Activated CD8-positive, alpha-beta T cell treated with anti-CD3 and anti-CD28 coated beads for 36 hours (primary cell): ENCODE results near the gene TXLNA. TPM values are rescaled to one million over a fixed set of nuclear protein-coding genes. Genes with fewer than 3 reads are reported as not detected.
A peak's percentile ranks its signal among the peaks of the same experiment; 100 is the strongest.

ENCODE experiments used
- ATAC-seq: fragments of 200-7000 bp; cut with Tn5 transposase; one replicate; pipeline ENCODE4 v1.10.0; 2021; ENCODE audit warnings: mild to moderate bottlenecking, moderate library complexity
- CTCF ChIA-PET: fragments of 350-600 bp; sonication (Branson Sonifier 250); formaldehyde crosslinking; loops from one replicate; lab custom pipeline; 2021; ENCODE audit warnings: antibody characterized with exemption; lab: Charles Lee
- POLR2A ChIA-PET: fragments of 350-600 bp; sonication (Branson Sonifier 250); formaldehyde crosslinking; loops from one replicate; lab custom pipeline; 2021; ENCODE audit warnings: antibody characterized with exemption; lab: Charles Lee
- DNase-seq: peaks from one replicate; pipeline ENCODE4 v3.0.0-alpha.2; 2020
- H3K27ac Mint-ChIP-seq: one replicate; pipeline ENCODE4 v1.8.0; 2021; ENCODE audit warnings: mild to moderate bottlenecking, mixed read lengths
- H3K27me3 Mint-ChIP-seq: one replicate; pipeline ENCODE4 v1.8.0; 2021; ENCODE audit warnings: mixed read lengths
- H3K36me3 Mint-ChIP-seq: one replicate; pipeline ENCODE4 v1.8.0; 2021; ENCODE audit warnings: low read depth, mixed read lengths
- H3K4me1 Mint-ChIP-seq: one replicate; pipeline ENCODE4 v1.8.0; 2021; ENCODE audit warnings: low read depth, mixed read lengths
- H3K4me3 Mint-ChIP-seq: one replicate; pipeline ENCODE4 v1.8.0; 2021; ENCODE audit warnings: mild to moderate bottlenecking, moderate library complexity, mixed read lengths
- H3K9me3 Mint-ChIP-seq: one replicate; pipeline ENCODE4 v1.8.0; 2021; ENCODE audit warnings: mixed read lengths
- intact Hi-C: fragments of 100-400 bp; cut with micrococcal nuclease; formaldehyde crosslinking; loops from one replicate; pipeline ENCODE4 v1.10.0; 2022
- total RNA-seq, 2 experiments: library from RNA; stranded (reverse); gene quantifications; one replicate each; pipeline ENCODE4 v1.2.3, GENCODE V29; 2021
- TF ChIP-seq, protein P1 (sequence below): fragments of 200-600 bp; IDR thresholded peaks from one replicate; pipeline ENCODE4 v1.8.0; 2022; ENCODE audit warnings: antibody characterized with exemption, mild to moderate bottlenecking

TXLNA gene
- total RNA-seq, 2 experiments from 2014 or later, result 71.5 to 73.3 TPM

DNA sequence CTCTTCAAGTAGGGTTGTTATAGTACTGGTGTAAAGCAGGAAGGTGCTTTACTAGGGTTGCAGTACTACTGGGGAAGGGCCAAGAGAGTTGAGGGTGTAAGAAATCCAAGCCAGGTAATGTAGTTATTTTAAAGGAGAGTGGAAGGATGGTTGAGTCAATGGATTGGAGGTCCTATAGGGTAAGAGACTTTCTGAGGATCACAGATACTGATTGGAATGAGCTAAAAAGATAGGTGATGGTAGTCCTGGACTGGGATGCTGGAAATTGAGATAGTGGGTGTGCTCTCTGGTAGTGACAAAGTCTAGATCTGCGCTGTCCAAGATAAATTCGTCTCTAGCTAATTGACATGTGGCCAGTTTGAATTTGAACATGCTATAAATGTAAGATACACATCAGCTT lies 7.0 kb downstream of the TXLNA start:
- Mint-ChIP-seq H3K36me3 (peaks cover 74% of the 10 kb centered on the region), H3K4me3 (peak overlapping the region; percentile 48), H3K27ac (peak overlapping the region; percentile 98), H3K4me1 (peaks cover 41% of the 10 kb centered on the region), H3K9me3 (no peaks in the 10 kb centered on the region), H3K27me3 (no peaks in the 10 kb centered on the region)
- DNase-seq (no peak), ATAC-seq (no peak)
- intact Hi-C loops, result no loop called here
- TF ChIP-seq, protein P1, sequence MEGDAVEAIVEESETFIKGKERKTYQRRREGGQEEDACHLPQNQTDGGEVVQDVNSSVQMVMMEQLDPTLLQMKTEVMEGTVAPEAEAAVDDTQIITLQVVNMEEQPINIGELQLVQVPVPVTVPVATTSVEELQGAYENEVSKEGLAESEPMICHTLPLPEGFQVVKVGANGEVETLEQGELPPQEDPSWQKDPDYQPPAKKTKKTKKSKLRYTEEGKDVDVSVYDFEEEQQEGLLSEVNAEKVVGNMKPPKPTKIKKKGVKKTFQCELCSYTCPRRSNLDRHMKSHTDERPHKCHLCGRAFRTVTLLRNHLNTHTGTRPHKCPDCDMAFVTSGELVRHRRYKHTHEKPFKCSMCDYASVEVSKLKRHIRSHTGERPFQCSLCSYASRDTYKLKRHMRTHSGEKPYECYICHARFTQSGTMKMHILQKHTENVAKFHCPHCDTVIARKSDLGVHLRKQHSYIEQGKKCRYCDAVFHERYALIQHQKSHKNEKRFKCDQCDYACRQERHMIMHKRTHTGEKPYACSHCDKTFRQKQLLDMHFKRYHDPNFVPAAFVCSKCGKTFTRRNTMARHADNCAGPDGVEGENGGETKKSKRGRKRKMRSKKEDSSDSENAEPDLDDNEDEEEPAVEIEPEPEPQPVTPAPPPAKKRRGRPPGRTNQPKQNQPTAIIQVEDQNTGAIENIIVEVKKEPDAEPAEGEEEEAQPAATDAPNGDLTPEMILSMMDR, result no peak
- ChIA-PET CTCF (interaction anchor here (1.4 kb wide), 1 partner anchor 30 kb away, joined by 3 read pairs; no protein-coding TSS in a partner anchor), POLR2A (interaction anchor here (0.7 to 3.1 kb wide), 4 partner anchors 12 to 77 kb away, joined by 3 to 25 read pairs (median 4); partner anchors contain the start of genes CCDC28B and IQCC)

DNA sequence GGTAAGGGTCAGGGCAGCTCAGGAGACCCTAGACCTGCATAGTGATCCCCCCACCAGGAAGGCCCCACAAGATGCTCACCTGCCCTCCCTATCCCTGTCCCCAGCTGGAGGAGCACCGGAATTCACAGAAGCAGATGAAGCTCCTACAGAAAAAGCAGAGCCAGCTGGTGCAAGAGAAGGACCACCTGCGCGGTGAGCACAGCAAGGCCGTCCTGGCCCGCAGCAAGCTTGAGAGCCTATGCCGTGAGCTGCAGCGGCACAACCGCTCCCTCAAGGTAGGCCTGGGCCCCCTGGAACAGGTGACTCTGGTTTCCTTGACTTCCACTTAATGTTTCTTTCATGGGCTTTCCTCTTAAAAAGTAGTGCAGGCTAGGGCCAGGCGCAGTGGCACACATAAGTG lies 8.4 kb downstream of the TXLNA start:
- H3K36me3 Mint-ChIP-seq, result peaks cover 75% of the 10 kb centered on the region
- DNase-seq (no peak), ATAC-seq (no peak)
- CTCF ChIA-PET, result no interaction called here
- POLR2A ChIA-PET, result interaction anchor here (3.1 kb wide), 1 partner anchor 11 kb away, joined by 25 read pairs; the partner anchor contains the start of gene CCDC28B
- no peak overlapping the region for H3K27ac Mint-ChIP-seq
- intact Hi-C loops, result no loop called here
- H3K4me1 Mint-ChIP-seq, result peaks cover 32% of the 10 kb centered on the region
- H3K27me3 Mint-ChIP-seq, result no peaks in the 10 kb centered on the region
- no peaks in the 10 kb centered on the region for H3K9me3 Mint-ChIP-seq
- H3K4me3 Mint-ChIP-seq, result no peak overlapping the region
- TF ChIP-seq, protein P1, result no peak

DNA sequence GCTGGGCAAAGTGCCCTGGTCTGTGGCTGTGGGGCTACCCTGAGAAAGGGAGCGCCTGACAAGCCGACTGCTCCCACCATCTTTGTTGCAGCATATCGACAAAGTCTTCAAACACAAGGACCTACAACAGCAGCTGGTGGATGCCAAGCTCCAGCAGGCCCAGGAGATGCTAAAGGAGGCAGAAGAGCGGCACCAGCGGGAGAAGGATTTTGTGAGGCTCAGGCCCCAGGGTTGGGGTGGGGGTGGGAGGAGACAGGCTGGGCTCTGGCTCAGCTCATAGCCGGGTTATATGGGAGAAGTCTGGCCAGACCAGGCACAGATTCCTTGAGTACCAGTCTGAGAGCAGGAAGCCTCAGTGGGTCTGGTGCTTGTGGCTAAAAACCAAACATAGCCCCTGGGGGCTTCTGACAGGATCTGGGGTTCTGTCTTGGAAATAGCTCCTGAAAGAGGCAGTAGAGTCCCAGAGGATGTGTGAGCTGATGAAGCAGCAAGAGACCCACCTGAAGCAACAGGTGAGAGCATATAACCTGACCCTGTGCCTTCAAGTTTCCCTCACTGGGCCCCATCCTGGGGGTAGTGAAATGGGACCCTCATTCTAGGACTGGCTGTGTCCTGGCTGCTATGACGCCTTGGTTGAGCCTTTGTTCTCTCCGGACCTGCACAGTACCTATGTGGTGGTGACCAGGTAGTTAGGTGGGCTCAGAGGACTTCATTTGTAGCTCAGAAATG lies 12.9 kb downstream of the TXLNA start:
- Mint-ChIP-seq H3K4me1 (peaks cover 45% of the 10 kb centered on the region), H3K36me3 (peaks cover 87% of the 10 kb centered on the region), H3K9me3 (no peaks in the 10 kb centered on the region), H3K27me3 (no peaks in the 10 kb centered on the region), H3K4me3 (no peak overlapping the region), H3K27ac (no peak overlapping the region)
- TF ChIP-seq, protein P1, result no peak
- intact Hi-C loops, result no loop called here
- POLR2A ChIA-PET, result interaction anchor here (0.9 to 11.9 kb wide), 6 partner anchors 10 to 142 kb away, joined by 3 to 141 read pairs (median 5); partner anchors contain the start of genes IQCC and TXLNA
- DNase-seq, result no peak
- ATAC-seq, result no peak
- CTCF ChIA-PET, result interaction anchor here (0.7 to 1.5 kb wide), 2 partner anchors 10 to 16 kb away, joined by 3 to 5 read pairs; no protein-coding TSS in a partner anchor

DNA sequence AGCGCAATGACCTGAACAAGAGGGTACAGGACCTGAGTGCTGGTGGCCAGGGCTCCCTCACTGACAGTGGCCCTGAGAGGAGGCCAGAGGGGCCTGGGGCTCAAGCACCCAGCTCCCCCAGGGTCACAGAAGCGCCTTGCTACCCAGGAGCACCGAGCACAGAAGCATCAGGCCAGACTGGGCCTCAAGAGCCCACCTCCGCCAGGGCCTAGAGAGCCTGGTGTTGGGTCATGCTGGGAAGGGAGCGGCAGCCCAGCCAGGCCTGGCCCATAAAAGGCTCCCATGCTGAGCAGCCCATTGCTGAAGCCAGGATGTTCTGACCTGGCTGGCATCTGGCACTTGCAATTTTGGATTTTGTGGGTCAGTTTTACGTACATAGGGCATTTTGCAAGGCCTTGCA lies 15.5 kb downstream of the TXLNA start:
- ChIA-PET POLR2A (interaction anchor here (1.2 to 11.9 kb wide), 5 partner anchors 12 to 54 kb away, joined by 3 to 141 read pairs (median 5); partner anchors contain the start of genes IQCC and TXLNA), CTCF (interaction anchor here (1.1 to 1.9 kb wide), 2 partner anchors 20 to 218 kb away, joined by 3 to 4 read pairs; no protein-coding TSS in a partner anchor)
- ATAC-seq, result no peak
- DNase-seq, result no peak
- Mint-ChIP-seq H3K36me3 (peaks cover 67% of the 10 kb centered on the region), H3K27ac (no peak overlapping the region), H3K27me3 (no peaks in the 10 kb centered on the region), H3K9me3 (no peaks in the 10 kb centered on the region), H3K4me3 (no peak overlapping the region), H3K4me1 (peaks cover 62% of the 10 kb centered on the region)
- TF ChIP-seq, protein P1, result no peak
- intact Hi-C loops, result no loop called here

DNA sequence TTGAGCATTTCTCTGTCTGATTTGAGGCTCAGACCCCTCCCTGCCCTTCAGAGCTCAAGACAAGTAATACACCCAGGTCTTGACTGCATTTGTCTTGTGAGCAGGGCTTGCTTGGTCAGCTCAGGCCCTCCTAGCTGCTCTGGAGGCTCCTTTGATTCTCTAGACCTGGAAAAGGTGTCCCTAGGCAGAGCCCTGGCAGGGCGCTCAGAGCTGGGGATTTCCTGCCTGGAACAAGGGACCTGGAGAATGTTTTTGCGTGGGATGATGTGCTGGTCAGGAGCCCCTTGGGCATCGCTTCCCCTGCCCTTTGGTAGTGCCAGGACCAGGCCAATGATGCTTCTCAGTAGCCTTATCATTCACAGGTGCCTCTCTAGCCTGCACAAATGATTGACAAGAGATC lies 16.1 kb downstream of the TXLNA start:
- Mint-ChIP-seq H3K36me3 (peaks cover 61% of the 10 kb centered on the region), H3K27ac (no peak overlapping the region), H3K4me3 (no peak overlapping the region), H3K9me3 (no peaks in the 10 kb centered on the region), H3K27me3 (no peaks in the 10 kb centered on the region), H3K4me1 (peaks cover 66% of the 10 kb centered on the region)
- ATAC-seq (no peak), DNase-seq (no peak)
- ChIA-PET POLR2A (interaction anchor here (1.5 to 11.9 kb wide), 3 partner anchors 11 to 32 kb away, joined by 3 to 141 read pairs (median 35); partner anchors contain the start of genes IQCC and TXLNA), CTCF (interaction anchor here (0.8 to 1.9 kb wide), 3 partner anchors 20 to 218 kb away, joined by 3 to 4 read pairs (median 3); no protein-coding TSS in a partner anchor)
- TF ChIP-seq, protein P1, result no peak
- intact Hi-C loops, result no loop called here
